ENCODE measurements around the gene ATP13A5.

Gene ATP13A5

DNA sequence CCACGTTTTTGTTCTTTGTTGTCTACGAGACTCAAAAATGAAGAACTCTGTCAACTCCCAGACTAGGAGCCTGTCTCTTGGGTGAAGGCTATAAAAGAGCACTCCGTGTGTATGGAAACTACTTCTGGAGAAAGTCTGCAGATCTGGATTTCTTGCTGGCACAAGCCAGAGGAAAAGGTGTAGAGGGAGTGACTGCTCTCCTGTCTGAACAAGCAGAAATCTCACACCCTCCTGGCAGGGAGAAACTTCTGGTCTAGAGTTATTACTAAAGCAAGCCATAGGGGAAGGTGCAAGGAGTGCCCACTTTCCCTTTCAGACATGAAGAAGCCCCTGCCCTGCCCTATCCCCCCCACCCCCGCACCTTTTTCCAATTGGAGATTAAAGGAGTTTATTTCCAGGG is 128.1 kb downstream of the ATP13A5 start:
- H3K4me3 ChIP-seq (ENCODE audit: low read depth, low read length) = no peak overlapping the region
- DNase-seq (ENCODE audit: low read depth) = no peak
- TF ChIP-seq, protein P1, sequence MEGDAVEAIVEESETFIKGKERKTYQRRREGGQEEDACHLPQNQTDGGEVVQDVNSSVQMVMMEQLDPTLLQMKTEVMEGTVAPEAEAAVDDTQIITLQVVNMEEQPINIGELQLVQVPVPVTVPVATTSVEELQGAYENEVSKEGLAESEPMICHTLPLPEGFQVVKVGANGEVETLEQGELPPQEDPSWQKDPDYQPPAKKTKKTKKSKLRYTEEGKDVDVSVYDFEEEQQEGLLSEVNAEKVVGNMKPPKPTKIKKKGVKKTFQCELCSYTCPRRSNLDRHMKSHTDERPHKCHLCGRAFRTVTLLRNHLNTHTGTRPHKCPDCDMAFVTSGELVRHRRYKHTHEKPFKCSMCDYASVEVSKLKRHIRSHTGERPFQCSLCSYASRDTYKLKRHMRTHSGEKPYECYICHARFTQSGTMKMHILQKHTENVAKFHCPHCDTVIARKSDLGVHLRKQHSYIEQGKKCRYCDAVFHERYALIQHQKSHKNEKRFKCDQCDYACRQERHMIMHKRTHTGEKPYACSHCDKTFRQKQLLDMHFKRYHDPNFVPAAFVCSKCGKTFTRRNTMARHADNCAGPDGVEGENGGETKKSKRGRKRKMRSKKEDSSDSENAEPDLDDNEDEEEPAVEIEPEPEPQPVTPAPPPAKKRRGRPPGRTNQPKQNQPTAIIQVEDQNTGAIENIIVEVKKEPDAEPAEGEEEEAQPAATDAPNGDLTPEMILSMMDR (conservative IDR thresholded peaks at IDR 0.05; ENCODE audit: low read depth, low read length) = no peak

DNA sequence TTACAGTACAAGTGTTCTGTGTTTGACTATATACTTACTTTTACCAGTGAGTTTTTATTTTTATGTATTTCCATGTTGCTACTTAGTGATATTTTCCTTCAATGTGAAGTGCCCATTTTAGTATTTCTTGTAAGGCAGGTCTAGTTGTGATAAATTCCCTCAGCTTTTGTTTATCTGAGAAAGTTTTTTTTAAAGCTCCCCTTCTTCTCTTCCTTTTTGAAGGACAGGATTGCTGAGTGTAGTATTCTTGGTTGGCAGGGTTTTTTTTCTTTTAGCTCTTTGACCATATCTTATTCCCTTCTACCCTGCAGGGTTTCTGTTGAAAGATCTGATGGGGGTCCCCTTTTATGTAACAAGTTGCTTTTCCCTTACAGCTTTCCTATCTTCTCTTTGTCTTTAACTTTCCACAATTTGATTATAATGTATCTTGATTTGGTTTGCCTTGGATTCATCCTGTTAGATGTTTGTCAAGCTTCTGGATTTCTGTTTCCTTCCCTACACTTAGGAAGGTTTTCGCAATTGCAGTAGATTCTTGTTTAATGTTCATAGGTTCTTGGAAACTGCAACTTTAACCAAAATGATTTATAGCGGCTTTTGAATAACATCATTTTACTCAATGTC is 129.6 kb downstream of the ATP13A5 start:
- no peak overlapping the region for H3K4me3 ChIP-seq (ENCODE audit: low read depth, low read length)
- DNase-seq (ENCODE audit: low read depth) = no peak
- TF ChIP-seq, protein P1 (conservative IDR thresholded peaks at IDR 0.05; ENCODE audit: low read depth, low read length) = no peak

DNA sequence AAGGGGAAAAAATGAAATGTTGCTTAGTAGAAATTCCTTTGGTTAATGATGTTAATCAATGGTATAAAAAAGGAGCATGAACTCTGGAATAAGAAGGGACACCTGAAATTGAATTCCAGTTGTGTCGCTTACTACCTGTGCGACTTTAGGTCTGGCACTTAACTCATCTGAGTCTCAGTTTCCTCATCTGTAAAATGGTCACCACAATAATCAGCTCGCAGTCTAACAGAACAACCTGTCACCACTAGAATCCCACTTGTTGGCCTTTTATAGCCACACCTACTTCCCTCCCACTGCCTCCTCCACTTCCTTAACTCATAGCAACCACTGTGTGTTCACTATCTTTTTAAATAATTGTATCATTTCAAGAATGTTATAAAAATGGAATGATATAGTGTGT is 135.0 kb downstream of the ATP13A5 start:
- H3K4me3 ChIP-seq (ENCODE audit: low read depth, low read length) = no peak overlapping the region
- no peak for DNase-seq (ENCODE audit: low read depth)
- TF ChIP-seq, protein P1 (conservative IDR thresholded peaks at IDR 0.05; ENCODE audit: low read depth, low read length) = no peak

DNA sequence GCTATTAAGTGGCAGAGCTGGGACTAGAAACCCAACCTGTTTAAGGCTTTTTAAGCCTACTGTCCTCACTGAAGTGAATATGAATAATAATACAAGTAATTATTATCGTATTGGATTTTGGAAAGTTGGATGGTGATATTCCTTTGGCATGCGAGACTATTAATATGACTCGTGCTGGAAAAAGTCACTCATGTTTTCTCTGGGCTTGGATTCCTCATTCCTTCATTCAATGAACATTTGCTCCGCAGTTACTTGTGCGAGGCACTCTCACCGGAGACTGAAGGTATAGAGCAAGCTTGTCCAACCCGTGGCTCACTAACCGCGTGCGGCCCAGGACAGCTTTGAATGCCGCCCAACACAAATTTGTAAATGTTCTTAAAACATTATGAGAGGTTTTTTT is 136.8 kb downstream of the ATP13A5 start:
- peak; percentile 1 for DNase-seq (ENCODE audit: low read depth)
- TF ChIP-seq, protein P1 (conservative IDR thresholded peaks at IDR 0.05; ENCODE audit: low read depth, low read length) = no peak
- no peak overlapping the region for H3K4me3 ChIP-seq (ENCODE audit: low read depth, low read length)

DNA sequence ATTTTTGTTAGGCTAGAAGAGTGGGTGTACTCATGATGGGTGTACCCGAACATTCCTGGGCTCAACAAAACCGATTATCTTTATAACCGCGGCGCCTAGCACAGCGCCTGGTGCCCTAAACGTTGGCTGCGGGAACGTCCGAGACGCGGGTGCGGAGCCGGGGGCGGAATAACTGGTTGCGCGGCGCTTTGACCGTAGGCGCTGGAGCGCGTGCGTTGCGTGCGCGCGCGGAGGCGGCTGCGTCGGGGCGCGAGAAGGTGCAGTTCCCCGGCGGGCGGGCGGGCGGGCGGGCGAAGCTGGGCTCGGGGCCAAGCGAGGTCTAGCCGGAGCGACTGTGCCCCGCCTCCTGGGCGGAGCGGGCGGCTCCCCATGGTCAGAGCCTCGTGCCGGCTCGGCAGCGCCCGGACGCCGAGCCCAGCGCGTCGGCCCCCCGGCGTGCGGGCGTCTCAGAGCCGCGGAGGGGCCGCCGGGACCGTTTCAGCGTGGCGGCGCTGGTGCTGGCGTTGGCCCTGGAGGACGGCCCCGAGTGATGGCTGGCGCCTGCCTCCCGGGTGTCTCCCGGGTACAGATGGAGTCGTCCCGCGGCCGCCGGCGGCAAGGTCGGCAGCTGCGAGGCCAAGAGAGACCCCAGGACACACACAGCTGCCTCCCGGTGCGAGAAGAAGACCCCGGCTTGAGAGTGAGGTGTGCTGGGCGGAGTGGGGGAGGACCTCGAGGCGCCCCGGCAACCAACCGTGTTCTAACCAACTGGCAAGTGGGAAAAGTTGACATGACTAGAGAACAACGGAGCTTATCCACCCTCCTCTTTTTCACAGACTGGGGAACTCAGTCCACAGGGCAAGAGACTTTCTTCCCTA is 137.5 kb downstream of the ATP13A5 start, which contains the start of gene PLAAT1:
Gene PLAAT1, plus strand, starts transcription at position 373 of the 857 bp plus-strand sequence. CDS start 14,429 bp downstream, outside the sequence.
- peak; percentile 45 for DNase-seq (ENCODE audit: low read depth)
- TF ChIP-seq, protein P1 (conservative IDR thresholded peaks at IDR 0.05; ENCODE audit: low read depth, low read length) = no peak
- H3K4me3 ChIP-seq (ENCODE audit: low read depth, low read length) = peak within 1 kb of the TSS; percentile 52

DNA sequence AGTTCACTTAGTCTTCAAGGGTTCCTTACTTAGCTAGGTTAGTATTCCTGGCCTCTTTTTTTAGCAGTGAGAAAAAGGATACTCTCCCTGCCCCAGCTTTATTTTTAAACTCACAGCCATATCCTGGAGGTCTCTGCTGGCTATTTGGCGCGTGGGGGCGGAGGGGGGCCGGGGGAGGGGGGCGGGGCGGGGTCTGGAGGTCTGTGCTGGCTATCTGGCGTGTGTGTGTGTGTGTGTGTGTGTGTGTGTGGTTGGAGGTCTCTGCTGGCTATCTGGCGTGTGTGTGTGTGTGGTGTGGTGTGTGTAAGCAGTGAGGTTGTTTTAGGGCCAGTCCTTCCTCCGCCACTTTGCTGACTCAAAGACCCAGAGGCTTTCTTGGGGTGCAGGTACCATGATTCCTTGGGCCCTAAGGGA is 138.1 kb downstream of the ATP13A5 start:
- TF ChIP-seq, protein P1 (conservative IDR thresholded peaks at IDR 0.05; ENCODE audit: low read depth, low read length) = no peak
- peak overlapping the region; percentile 52 for H3K4me3 ChIP-seq (ENCODE audit: low read depth, low read length)
- peak; percentile 2 for DNase-seq (ENCODE audit: low read depth)
